Heart right ventricle (tissue), 16 donors: ENCODE data around the gene CHD9. TPM values are rescaled to one million over a fixed set of nuclear protein-coding genes. Genes with fewer than 3 reads are reported as not detected.

Experiments
- ATAC-seq, 8 donors: fragments of 200-7000 bp; cut with Tn5 transposase; one replicate each; pipeline ENCODE4 v1.9.1; 2020; ENCODE audit warnings: mild to moderate bottlenecking in 8 of 8, moderate library complexity in 8 of 8, moderate number of reproducible peaks in 1 of 8
- DNase-seq, 2 donors: peaks; one replicate each; pipeline ENCODE4 v3.0.0-alpha.2; 2020
- H3K27ac ChIP-seq, 10 donors: fragments of 200-600 bp; sonication (generic) in 2 of 10; one replicate each; pipeline versions ENCODE4 v1.5.0 to v1.8.0; 2020 to 2022; ENCODE audit warnings: mild to moderate bottlenecking in 3 of 10
- H3K27me3 ChIP-seq, 7 donors: fragments of 200-600 bp; one replicate each; pipeline ENCODE4 v1.8.0; 2021 to 2022; ENCODE audit warnings: mild to moderate bottlenecking in 2 of 7
- H3K36me3 ChIP-seq, 9 donors: fragments of 200-600 bp; sonication (generic) in 1 of 9; one replicate each; pipeline versions ENCODE4 v1.5.0 to v1.8.0; 2020 to 2022; ENCODE audit warnings: mild to moderate bottlenecking in 2 of 9
- H3K4me1 ChIP-seq, 9 donors: fragments of 200-600 bp; sonication (generic) in 1 of 9; one replicate each; pipeline versions ENCODE4 v1.5.0 to v1.8.0; 2020 to 2022; ENCODE audit warnings: mild to moderate bottlenecking in 4 of 9
- H3K4me3 ChIP-seq, 10 donors: fragments of 200-600 bp; sonication (generic) in 2 of 10; one replicate each; pipeline versions ENCODE4 v1.5.0 to v1.8.0; 2020 to 2022; ENCODE audit warnings: mild to moderate bottlenecking in 7 of 10, moderate library complexity in 2 of 10
- H3K9me3 ChIP-seq, 11 donors: fragments of 200-600 bp in 10 of 11; sonication (generic) in 2 of 11; one replicate each; pipeline versions ENCODE4 v1.5.0 to v1.8.0; 2013 to 2022; ENCODE audit warnings: mild to moderate bottlenecking in 2 of 11, control low read depth in 1 of 11, moderate library complexity in 1 of 11
- CTCF ChIP-seq, 9 donors: fragments of 200-600 bp; sonication (generic) in 2 of 9; IDR thresholded peaks; one replicate each; pipeline versions ENCODE4 v1.5.0 to v1.8.0; 2021 to 2022; ENCODE audit warnings: antibody characterized with exemption in 9 of 9, mild to moderate bottlenecking in 5 of 9, moderate library complexity in 1 of 9
- WGBS, 2 donors: extraction: QIAGEN DNeasy Blood & Tissue Kit; methylation state at CpG; one replicate each; pipeline ENCODE4 v1.1.7; 2013; ENCODE audit warnings: inconsistent platforms in 1 of 2; 5-methylcytosine and 5-hydroxymethylcytosine counted together
- intact Hi-C, 10 donors: fragments of 100-400 bp; cut with DNase I; formaldehyde crosslinking; loops; one replicate each; pipeline versions ENCODE4 v1.11.1 to v1.14.2; 2022
- polyA plus RNA-seq, 2 donors: library from polyadenylated mRNA; stranded (reverse); fragments of 200-250 nt; gene quantifications; one replicate each; pipeline ENCODE4 v1.2.3, GENCODE V29; 2013
- total RNA-seq, 10 donors: library from RNA; stranded (reverse); fragmentation: NEBNext Ultra II Directional in 3 of 10; extraction: Animal tissue kit (Norgen Biotek cat#: 25700) in 3 of 10; gene quantifications; one replicate each; pipeline versions ENCODE4 v1.2.1 to v1.2.4, GENCODE V29; 2021 to 2023
- donor health status: Arrhythmogenic right ventricular cardiomyopathy.
- donor health status: ischemic (EF 13 %, LVEDD 7.1; RV severe dilation, severe dysfunction).
- donor health status: healthy with polysubstance abuse.
- donor health status: DM: no; HTN: yes; CAD: no.
- donor health status: DM: no; HTN: no; CAD: no.
- donor health status: ischemic (EF 25% LVEDD 6.9; RV normal size, moderate dysfunction).
- donor health status: ischemic (EF 25% LVEDD 5.7; RV mildly dilated, moderate dysfunction).
- donor health status: healthy.
- donor health status: DM: yes; HTN: yes; CAD: no.
- donor health status: Ischemic cardiomyopathy.
- donor health status: ischemic (EF 35%, LVEDD 5.7; RV mildly dilated, moderate dysfunction).
- donor health status: nonischemic (EF 11% LVEDD 7.7; RV severe dilation, severe dysfunction).
- donor health status: DM: yes; HTN: yes; CAD: no.
- donor health status: PGD.
- donor health status: ischemic (EF 29% LVEDD 5.4; RV normal size, mild dysfunction).
- donor health status: nonischemic (EF 23%, LVEDD 6.1; RV moderate dilation, normal function).

Gene CHD9
- total and polyA plus RNA-seq, 12 donors, result 7.0 to 58.4 (median 44.6) TPM

- H3K27me3 ChIP-seq, result no peaks in the 10 kb centered on the region
- no peak overlapping the region for H3K4me3 ChIP-seq
- DNase-seq, result no peak
- intact Hi-C loops, result no loop called here
- no peaks in the 10 kb centered on the region for H3K36me3 ChIP-seq
- TF ChIP-seq CTCF (IDR thresholded peaks at IDR 0.05), result no peak
- no peaks in the 10 kb centered on the region for H3K9me3 ChIP-seq
- H3K4me1 ChIP-seq, result peaks cover 17 to 99% (median 80%) of the 10 kb centered on the region in 9 donors
- 74 to 78% methylated on average over 4 of the region's 4 CpGs for WGBS, 2 donors
- H3K27ac ChIP-seq, result peak overlapping the region in 6 of 10 donors; percentile 10 to 92 (median 34)
- no peak for ATAC-seq
Observed at GRCh38 chr16:53082509-53082908, 27.7 kb downstream of the CHD9 start.

DNA sequence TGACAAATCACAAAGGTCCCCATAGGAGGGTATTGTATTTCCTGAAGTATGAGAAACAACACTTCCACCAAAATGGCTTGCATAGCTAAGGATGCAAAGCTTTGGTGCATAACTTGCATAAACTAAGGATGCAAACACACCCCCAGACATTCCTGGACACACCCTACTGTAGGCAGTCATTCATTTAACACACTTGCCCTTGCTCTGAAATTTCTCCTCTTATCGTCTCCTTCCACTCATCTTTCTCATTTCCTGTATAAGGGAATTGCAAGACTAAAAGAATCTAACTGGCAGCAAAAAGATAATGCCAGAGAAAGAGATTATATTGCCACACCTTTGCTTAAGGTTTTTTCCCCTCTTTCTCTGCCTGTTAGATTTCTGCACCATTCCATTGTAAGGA, 28.3 kb downstream of the CHD9 start:
- TF ChIP-seq CTCF (IDR thresholded peaks at IDR 0.05), result no peak
- H3K27ac ChIP-seq, result peak overlapping the region in 5 of 10 donors; percentile 32 to 92 (median 35)
- no peaks in the 10 kb centered on the region for H3K9me3 ChIP-seq
- H3K4me1 ChIP-seq, result peaks cover 17 to 98% (median 84%) of the 10 kb centered on the region in 9 donors
- H3K27me3 ChIP-seq, result no peaks in the 10 kb centered on the region
- ATAC-seq, result no peak
- 67 to 83% methylated on average over 1 of the region's 1 CpG for WGBS, 2 donors
- no peak overlapping the region for H3K4me3 ChIP-seq
- no peaks in the 10 kb centered on the region for H3K36me3 ChIP-seq
- intact Hi-C loops, result no loop called here
- DNase-seq, result no peak

GRCh38 chr16:53084141-53084541, 29.4 kb downstream of the CHD9 start:
- peak overlapping the region; percentile 65 to 92 (median 82) for H3K27ac ChIP-seq
- no peak for TF ChIP-seq CTCF (IDR thresholded peaks at IDR 0.05)
- no peak overlapping the region for H3K4me3 ChIP-seq
- intact Hi-C loops, result no loop called here
- H3K9me3 ChIP-seq, result no peaks in the 10 kb centered on the region
- no peaks in the 10 kb centered on the region for H3K27me3 ChIP-seq
- no peak for ATAC-seq
- H3K36me3 ChIP-seq, result no peaks in the 10 kb centered on the region
- peaks cover 17 to 94% (median 79%) of the 10 kb centered on the region in 9 donors for H3K4me1 ChIP-seq
- no peak for DNase-seq
- WGBS, 2 donors, result 90 to 91% methylated on average over 4 of the region's 4 CpGs

- intact Hi-C loops, result no loop called here
- 77 to 80% methylated on average over 8 of the region's 8 CpGs for WGBS, 2 donors
- TF ChIP-seq CTCF (IDR thresholded peaks at IDR 0.05), result no peak
- Histone ChIP-seq H3K4me1 (peaks cover 18 to 94% (median 79%) of the 10 kb centered on the region in 9 donors), H3K27ac (peak overlapping the region; percentile 65 to 92 (median 82)), H3K27me3 (no peaks in the 10 kb centered on the region), H3K36me3 (no peaks in the 10 kb centered on the region), H3K4me3 (no peak overlapping the region), H3K9me3 (no peaks in the 10 kb centered on the region)
- ATAC-seq (peak in 6 of 8 donors; percentile 10 to 31 (median 18)), DNase-seq (no peak)
Observed at GRCh38 chr16:53084746-53085334, 30.0 kb downstream of the CHD9 start.
